OCI-M2 (cell line): ENCODE results near the gene SPOCD1.

ENCODE experiments used
- DNase-seq: peaks from one replicate; lab custom pipeline; 2025; ENCODE audit not compliant: unreplicated experiment; lab: John Stamatoyannopoulos, UW

SPOCD1 gene

DNA sequence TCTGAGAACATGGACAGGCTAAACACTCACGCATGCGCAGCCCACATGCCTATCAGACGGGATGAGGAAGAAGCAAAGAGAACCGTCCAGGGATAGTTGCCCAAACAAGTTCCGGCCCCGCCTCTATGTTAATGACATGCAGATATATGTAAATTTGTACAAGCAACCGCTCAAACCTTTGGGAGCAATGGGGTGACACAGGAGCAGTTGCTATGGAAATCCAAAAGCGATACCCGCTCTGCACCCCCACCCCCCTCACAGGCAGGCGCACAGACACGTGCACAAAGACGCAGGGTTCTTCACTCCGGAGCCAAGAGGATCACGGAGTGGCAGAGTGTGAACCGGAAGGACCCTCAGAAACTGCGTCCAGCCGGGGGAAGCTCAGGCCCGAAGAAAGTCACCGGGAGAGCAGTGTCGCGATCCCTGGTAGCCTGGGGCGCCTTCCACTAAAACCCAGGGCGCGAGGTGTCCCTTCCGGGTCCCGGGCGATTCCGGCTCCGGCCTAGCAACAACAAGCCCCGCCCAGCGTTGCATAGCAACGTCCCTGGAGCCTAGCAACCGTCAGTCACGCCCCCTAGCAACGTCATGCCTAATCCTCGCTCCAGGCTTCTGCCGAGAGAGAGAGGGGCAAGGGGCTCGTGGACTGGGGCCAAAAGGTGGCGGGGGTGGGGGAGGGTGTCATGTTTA, 27.5 kb downstream of the SPOCD1 start:
- DNase-seq, result no peak

DNA sequence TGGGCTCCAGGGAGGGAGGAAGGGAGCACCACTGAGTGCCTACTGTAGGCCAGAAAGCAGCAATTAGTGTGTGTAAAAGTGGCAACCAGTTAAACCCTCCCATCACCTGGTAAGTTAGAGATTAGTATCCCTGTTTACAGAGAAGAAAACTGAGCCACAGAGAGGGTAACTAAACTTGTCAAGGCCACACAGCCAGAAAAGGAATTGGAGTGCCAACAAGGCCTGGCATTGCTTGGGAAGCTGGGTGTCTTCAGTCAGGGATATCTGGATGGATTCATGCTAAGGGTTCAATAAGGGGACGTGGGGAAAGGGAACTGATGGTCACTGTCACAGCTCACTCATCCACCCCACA, 28.1 kb downstream of the SPOCD1 start:
- DNase-seq, result no peak

DNA sequence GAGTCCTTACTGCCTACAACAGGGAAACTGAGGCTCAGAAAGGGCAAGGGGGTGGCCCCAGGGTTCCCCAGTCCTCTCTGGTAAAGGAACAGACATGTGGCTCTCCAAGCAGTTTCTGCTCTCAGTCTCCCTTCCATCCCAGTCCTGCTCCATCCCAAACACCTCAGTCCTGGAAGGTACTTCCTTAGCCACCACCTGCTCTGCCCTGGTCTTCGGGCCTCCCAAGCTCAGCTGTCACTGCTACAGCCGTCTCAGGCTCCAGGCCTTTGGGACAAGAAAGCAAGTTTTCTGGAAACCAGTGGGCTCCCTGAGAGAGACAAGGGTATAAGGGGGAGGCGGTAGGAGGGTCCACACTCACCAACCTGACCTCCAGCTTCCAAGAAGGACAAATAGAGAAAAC, 28.6 kb downstream of the SPOCD1 start:
- no peak for DNase-seq

DNA sequence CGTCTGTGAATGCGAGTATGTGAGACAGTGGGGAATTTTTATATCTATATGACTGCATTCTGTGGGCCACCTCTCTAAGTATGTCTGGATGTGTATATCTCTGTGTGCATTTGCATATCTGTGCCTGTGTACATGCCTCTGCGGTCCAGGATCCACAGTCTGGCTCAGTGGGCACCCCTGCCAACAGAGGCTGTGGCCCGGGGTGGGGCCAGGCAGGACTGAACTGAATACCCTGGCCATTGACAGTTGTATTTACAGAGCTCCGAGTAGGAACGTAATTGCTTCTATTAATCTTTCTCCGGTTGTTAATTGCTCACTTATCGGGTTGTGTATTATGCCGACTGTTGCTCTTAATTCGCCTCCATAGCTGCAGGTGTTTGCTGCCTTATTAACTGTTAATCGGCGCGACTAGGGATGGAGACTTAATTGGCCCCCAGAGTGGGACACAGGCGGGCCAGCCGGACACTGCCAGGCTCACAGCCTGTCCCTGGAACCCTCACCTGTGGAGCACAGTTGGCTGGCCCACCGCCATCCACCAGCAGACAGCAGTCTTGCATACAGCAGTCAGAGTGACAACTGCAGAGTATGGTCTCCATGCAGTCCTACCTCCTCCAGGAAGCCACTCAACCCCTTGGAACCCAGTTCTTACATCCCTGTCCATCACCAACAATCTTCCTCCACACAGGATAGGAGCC, 29.3 kb downstream of the SPOCD1 start:
- no peak for DNase-seq

DNA sequence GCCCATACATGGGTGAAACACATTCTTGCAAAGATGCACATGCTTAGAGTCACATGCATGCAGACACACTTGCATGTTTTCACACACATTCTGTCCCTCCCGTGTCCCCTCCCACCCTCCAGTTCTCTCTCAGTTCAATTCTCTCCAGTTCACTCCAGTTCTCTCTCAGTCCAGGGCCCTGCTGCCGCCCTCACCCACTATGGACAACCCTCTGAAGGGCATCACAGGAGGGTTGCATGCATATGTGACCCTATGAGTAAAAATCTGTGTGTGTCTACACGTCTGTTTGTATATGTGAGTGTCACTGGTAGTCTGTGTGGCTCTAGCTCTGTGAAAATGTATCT, 29.9 kb downstream of the SPOCD1 start:
- DNase-seq, result no peak

DNA sequence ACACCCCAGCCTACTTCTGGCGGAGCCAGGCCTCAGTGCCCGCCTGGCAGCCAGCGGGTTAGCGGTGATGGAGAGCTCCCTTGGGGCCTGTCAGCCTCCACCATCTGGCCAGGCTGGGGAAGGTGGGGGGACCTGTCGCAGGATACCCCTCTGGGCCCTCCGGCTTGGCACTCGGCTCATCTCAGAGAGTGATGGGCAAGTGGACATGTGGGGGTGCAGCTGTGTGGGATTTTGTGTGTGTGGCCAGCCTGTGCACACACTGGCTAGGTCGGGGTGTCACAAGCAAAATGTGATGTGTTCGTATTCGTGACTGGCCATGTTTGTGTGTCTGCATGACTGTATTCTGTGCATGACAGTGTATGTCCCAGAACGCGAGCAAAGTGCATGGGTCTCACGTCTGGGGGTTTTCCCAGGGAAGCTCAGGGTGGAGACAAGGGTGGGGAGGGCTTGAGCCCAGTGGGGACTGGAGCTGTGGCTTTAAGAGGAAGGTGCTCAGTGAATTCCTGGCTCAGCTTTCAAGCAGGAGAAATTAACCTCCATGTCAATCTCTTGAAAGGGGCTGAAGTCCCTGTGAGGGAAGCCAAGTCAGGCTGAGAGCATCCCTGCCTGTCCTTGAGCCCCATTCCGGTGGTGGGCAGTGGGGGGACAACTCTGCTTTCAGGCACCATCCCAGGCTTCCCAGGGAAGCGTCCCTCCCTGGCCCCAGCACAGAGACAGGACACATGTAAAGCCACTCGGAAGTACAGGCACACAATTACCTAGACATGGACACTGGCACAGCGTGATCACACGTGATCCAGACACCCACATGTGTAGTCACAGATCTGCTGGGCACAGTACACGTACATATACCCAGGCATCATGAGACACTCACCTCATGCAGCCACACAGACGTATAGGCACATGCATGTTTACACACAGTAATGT, 30.5 kb downstream of the SPOCD1 start:
- DNase-seq, result no peak

DNA sequence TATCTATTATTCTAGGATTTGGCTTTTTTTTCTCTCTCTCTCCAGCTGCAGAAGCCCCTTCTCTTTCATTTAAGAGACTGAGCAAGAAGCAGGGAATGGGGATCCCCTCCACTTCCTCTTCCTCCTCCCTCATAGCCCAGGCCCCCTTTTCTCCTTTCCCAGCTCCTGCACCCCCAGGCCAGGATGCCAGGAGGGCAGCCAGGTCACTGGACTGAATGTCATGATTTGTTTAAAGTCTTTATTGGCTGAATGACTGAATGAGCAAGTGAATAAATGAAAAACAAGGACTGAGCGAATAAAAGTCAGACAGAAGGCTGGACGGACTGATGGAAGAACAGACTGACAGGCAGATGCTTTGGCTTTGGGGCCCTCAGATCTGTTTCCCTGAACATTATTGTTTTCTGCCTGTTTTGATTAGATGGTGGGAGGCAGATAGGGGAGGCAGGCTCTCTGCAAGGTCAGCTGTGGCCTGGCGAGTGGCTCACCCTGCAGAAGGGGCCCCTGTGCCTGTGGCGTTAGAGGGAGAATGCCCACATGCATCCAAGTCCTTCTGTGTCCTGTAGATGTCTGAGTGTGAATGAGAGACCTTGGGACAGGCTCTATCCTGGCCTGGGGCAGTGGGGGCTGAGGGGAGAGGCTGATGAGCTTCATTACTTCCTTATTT, 31.3 kb downstream of the SPOCD1 start:
- DNase-seq, result no peak

DNA sequence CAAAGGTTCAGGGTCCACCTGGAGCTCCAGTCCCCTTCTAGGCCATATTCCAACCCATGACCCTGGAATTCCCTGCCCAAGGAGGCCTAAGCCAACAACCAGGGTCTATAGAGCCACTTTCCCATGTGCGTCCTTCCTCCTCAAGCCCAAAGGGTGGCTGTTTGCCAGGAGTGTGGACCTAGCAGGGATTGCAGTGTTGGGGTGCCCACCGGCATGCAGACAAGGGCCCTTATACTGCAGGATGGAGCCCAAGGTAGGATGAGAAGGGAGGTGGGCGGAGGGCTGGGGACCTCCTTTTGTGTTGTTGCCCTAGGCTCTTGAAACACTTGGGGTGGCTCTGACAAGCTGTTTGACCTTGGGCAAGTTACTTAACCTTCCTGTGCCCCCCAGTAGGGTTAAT, 32.0 kb downstream of the SPOCD1 start:
- no peak for DNase-seq

DNA sequence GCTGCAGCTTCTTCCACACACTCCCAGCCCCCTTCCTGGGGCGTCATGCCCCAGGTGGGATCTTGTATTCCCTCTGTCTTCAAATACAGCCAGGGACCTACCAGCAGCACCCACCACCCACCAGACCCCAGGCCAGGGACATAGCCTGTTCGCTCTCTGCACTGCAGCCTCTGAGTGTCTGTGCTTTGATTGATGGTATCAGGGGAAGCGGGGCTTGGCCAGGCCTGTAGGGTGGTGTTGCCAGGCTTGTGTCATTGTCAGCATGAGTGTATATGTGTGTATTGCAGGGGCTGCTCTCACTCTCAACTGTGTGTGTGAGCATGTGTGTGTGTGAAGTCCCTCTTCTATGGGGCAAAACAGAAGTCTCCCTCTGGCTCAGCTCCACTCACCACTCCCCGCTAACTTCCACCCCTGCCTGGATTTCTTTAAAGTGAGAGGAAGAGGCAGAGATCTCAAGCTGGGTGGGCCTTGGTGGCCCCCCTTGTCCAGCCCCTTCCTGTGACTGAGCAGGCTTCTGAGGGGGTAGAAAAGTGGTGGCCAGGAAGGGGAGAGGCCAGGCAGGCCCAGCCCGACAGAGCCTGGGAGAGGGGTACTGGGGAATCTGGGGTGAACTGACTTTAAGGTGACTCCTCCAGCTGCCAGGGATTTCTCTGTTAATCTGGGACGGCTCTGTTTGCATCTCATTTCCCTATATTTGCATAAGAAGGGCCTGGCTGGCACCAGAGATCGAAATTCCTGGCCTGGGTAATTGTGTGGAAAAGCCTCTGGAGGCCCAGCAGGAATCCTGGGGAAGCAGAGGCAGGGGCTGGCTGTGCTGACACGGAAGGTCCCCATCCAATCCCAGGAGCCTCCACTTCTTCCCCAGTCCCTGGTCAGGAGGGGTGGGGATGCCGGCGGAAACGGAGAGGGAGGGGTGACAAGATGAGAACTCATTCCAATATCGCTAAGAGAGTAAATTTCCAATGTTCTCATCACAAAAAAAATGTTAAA, 33.1 kb downstream of the SPOCD1 start:
- DNase-seq, result no peak

DNA sequence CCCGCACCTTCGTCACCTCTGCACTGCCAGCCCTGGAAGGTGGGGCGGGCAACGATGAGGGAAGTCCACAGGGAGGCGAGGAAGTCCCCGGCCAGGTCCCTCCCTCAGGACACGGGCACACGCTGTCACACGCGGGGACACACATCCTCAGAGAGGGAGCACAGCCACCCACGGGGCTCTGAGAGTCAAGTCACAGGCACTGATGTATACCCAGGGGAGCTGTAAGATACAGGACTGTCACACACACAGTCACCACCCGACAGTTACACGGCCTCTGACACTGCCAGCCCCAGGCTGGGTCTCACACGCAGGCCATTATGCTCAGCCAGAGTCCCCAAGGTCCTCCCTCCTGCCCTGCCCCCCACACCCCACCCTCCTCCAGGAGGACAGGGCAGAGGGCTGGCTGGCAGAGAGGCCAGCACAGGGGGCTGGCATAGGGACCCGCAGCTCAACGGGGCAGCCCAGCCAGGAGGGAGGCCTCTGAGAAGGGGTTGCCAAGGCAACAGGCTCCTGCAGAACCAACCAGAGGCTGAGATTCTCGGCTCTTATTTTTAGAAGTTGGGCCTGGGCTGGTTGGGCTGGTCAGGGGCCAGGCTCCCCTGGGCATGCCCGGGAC, 34.0 kb downstream of the SPOCD1 start:
- no peak for DNase-seq

DNA sequence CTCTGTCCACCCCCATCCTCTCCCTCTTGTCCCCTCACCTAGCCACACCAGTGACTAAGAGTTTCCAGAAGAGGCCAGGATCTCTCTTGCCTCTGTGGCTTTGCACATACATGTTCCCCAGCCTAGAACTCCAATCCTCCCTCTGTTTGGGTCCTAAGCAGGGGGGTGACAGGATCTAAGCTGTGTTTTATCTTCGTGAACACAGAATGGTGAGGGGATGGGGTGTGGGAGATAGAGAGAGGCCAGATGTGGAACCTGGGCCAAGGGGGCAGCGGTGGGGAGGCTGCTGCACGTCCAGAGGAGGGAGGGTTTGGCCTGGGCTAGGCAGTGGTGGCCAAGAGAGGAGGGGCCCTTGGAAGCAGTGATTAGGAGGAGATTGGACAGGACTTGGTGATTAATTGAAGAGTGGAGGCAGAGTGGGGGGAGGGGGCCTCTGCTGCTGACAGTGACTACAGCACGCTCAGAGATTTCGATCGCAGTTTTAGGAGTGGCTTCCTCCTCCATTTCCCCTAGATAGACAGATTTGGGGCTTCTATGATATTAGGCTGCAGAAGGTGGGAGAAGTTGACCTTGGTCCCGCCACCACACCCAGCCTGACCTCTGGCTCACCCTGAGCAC, 34.6 kb downstream of the SPOCD1 start:
- no peak for DNase-seq

DNA sequence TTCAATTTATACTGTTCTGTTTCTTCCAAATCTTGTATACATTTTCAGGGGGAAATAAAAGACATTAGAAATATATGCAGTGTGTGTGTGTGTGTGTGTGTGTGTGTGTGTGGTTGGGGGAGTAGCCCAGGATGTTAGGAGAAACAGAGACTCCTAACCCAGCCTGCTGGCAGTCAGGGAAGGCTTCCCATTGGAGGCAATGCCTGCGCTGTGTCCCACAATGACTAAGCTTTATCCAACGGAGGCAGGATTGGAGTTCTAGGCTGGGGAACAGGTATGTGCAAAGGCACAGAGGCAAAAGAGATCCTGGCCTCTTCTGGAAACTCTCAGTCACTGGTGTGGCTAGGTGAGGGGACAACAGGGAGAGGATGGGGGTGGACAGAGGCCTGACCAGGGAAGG, 35.2 kb downstream of the SPOCD1 start:
- DNase-seq, result no peak

DNA sequence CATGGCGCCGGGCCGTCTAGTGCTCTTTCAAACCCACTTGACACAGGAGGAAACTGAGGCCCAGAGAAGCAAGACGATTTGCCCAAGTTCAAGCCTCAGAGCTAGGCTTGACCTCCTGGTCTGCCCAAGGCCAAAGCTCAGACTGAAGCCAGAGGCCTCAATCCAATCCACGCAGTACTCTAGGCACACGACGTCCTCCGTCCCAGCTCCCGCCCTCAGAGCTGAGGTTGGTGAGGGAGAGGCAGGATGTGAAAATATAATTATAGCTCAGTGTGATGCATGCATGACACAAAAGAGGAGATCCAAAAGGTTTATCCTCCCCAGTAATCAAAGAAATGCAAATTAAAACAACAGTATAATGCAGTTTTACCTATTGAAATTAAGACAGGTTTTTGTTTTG, 36.1 kb downstream of the SPOCD1 start:
- DNase-seq, result no peak

DNA sequence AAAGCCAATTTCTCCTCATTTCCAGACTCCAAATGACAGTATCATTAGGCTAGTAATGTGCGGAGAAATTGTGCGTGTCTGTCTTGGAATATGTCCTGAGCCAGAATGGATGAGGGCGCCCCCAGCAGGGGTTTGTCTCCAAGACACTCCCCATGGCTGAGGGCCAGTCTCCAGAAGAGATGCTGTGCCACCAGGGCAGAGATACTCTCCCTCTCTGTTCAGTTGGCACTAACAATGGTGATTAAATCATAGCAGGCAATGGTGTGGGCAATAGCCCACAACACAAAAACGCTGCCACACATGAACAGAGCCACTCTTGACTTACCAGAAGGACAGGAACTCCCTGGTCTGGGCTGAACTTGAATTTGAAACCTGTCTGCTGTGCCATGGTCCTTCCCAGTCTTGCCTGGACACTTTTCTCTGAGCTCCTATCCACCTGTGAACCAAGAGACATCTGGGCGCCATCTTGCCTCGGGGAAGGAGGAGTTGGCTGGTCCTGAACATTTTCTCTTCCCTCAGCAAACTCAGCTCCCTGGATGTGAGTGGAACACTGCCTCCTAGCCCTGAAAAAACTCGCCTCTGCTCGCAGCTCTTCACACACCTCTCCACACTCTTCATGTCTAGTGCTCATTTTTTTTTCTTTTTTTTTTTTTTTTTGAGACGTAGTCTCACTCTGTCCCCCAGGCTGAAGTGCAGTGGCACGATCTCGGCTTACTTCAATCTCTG, 36.9 kb downstream of the SPOCD1 start:
- no peak for DNase-seq

DNA sequence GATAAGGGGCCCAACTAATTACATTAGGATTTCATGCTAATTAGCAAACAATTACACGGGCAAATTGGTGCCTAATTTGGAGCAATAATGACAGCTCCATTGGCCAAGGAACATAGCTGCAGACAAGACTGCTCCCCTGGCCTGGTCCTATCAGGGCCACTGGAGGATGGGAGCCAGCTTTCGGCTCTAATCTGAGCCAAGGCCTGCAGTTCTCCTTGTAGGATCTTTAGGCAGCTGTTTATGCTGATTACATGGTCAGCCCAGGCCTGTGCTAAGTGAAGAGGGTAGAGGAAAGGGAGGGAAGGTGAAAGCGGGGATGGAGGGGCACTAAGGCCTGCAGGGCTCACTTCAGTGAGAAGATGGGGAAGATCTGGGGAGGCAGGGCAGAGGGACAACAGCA, 39.3 kb downstream of the SPOCD1 start:
- no peak for DNase-seq

DNA sequence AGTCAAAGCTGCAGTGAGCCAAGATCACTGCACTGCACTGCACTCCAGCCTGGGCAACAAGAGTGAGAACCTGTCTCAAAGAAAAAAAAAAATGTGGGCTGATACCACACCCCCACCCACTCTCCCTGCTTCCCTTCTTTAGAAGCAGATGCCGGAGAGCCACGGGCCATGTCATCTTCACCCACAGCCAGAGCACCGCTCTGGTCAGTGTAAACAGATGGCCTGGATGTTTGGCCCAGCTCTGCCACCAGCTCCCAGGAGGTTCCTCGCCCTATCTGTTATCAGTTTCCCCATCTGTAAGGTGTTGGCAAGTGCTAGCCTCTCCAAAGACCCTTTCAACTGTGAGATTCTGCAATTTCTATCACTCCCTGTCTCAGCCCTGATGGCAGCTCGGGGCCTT, 39.8 kb downstream of the SPOCD1 start:
- DNase-seq, result no peak

DNA sequence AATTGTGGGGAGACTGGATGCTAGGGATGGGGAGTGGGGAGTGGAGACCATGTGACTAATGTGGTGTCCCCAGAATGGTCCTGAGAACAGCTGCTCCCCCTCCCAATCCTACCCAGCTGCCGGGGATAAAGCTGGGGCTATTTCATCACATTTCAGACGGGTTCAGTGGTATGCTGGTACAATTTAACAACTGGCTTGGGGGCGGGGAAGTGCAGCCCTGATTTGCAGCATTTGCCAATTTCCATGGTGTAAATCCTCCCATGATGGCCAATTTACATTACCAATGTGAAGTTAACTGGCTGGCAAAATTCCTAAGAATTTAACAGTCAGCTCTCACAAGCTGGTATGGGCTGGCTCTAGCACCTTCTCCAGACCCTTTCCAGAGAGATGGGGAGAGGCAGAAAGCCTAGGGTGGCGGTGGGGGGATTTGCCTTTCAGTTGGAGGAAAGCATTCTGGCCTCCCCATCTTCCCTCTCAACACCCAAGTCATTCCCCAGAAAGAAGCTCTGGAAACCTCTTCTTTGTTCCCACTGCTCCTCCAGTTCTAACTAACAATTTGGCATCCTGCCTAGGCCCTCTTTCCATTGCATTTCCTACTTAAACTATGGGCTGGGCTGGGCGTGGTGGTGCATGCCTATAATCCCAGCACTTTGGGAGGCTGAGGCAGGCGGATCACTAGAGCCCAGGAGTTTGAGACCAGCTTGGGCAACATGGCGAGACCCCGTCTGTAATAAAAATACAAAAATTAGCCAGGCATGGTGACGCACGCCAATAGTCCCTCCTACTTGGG, 40.4 kb downstream of the SPOCD1 start:
- no peak for DNase-seq

DNA sequence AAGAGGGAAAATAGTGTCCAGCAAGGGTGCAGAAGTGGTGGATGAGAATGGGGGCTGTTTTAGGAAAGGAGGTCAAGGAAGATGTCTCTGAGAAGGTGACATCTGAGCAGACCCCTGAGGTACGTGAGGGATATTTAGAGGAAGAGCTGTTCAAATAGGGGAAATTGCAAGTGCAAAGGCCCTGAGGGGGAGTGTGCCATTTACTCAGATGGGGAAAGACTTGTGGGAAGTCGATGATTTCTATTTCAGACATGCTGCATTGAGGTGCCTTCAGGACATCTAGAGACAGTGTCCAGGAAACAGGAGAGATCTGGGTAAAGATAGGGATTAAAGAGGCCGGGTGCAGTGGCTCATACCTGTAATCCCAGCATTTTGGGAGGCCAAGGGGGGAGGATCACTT, 41.3 kb downstream of the SPOCD1 start:
- no peak for DNase-seq
